Transverse colon (tissue), 4 donors: ENCODE results near the gene MAPK8IP3.

Experiments
- EP300 ChIP-seq: sonication (generic); formaldehyde crosslinking; IDR thresholded peaks from one replicate; pipeline ENCODE4 v1.6.1; 2017; ENCODE audit warnings: antibody characterized with exemption, low read depth
- POLR2AphosphoS5 ChIP-seq, 3 donors: sonication (generic); formaldehyde crosslinking; IDR thresholded peaks; one replicate each; pipeline ENCODE4 v1.6.1; 2016; ENCODE audit warnings: antibody characterized with exemption in 3 of 3
- TF ChIP-seq, protein P1 (sequence below), 5 experiments: fragments of 200-600 bp in 3 of 5; fragments of 450-650 bp in 2 of 5; sonication (generic) in 3 of 5; IDR thresholded peaks; 1 replicate in 2 of 5; 2 replicates in 3 of 5; pipeline ENCODE4 v1.5.1; 2016 to 2017; ENCODE audit warnings: antibody characterized with exemption in 5 of 5, inconsistent platforms in 3 of 5, mild to moderate bottlenecking in 2 of 5, moderate library complexity in 1 of 5

DNA sequence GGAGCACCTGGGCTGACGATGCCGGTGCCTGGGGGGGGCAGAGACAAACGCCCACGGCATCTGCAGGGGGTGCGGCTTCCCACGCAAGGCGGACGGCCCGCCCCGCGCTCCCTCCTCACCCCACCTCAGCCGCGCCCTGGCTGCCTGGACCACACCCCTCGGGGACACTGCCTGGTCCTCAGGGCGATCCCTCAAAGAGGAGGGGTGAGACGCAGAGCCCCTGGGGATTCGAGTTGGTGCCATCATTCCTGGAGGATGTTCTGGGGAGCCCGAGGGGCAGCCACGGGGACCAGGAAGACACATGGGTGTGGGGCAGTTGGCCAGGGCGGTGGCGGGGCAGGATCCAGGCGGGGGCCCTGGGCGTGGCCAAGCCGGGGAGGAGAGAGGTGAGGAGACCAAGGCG, 83.6 kb downstream of the MAPK8IP3 start:
- TF ChIP-seq, protein P1, sequence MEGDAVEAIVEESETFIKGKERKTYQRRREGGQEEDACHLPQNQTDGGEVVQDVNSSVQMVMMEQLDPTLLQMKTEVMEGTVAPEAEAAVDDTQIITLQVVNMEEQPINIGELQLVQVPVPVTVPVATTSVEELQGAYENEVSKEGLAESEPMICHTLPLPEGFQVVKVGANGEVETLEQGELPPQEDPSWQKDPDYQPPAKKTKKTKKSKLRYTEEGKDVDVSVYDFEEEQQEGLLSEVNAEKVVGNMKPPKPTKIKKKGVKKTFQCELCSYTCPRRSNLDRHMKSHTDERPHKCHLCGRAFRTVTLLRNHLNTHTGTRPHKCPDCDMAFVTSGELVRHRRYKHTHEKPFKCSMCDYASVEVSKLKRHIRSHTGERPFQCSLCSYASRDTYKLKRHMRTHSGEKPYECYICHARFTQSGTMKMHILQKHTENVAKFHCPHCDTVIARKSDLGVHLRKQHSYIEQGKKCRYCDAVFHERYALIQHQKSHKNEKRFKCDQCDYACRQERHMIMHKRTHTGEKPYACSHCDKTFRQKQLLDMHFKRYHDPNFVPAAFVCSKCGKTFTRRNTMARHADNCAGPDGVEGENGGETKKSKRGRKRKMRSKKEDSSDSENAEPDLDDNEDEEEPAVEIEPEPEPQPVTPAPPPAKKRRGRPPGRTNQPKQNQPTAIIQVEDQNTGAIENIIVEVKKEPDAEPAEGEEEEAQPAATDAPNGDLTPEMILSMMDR (IDR thresholded peaks at IDR 0.05) = no peak
- TF ChIP-seq POLR2AphosphoS5 (IDR thresholded peaks at IDR 0.05) = no peak
- TF ChIP-seq EP300 = no peak
